ENCODE data around the gene TMC8. TPM values are rescaled to one million over a fixed set of nuclear protein-coding genes. Genes with fewer than 3 reads are reported as not detected.

The TMC8 gene
- total RNA-seq, 2 donors from 2014 or later, result 5.3 to 5.4 TPM

GRCh38 chr17:78180508-78180907 is 49.9 kb downstream of the TMC8 start:
- no peak overlapping the region for H3K9ac ChIP-seq (ENCODE audit: low read depth in 2 of 2, low read length in 2 of 2)
- H3K36me3 ChIP-seq, result no peaks in the 10 kb centered on the region
- H3K27me3 ChIP-seq, result no peaks in the 10 kb centered on the region
- no peak overlapping the region for H3K27ac ChIP-seq
- intact Hi-C loops (cut with DNase I), result no loop called here
- peaks cover 18% of the 10 kb centered on the region for H3K4me1 ChIP-seq
- no peak for DNase-seq
- H3K4me3 ChIP-seq, result no peak overlapping the region
- no peaks in the 10 kb centered on the region for H3K9me3 ChIP-seq
- TF ChIP-seq CTCF (IDR thresholded peaks at IDR 0.05), result no peak

- no peak overlapping the region for H3K9ac ChIP-seq (ENCODE audit: low read depth in 2 of 2, low read length in 2 of 2)
- H3K4me3 ChIP-seq, result no peak overlapping the region
- H3K9me3 ChIP-seq, result no peaks in the 10 kb centered on the region
- no peak for TF ChIP-seq CTCF (IDR thresholded peaks at IDR 0.05)
- no peaks in the 10 kb centered on the region for H3K36me3 ChIP-seq
- intact Hi-C loops (cut with DNase I), result no loop called here
- no peak overlapping the region for H3K27ac ChIP-seq
- peaks cover 2% of the 10 kb centered on the region for H3K4me1 ChIP-seq
- no peaks in the 10 kb centered on the region for H3K27me3 ChIP-seq
- no peak for DNase-seq
Observed at GRCh38 chr17:78182504-78182903, 51.9 kb downstream of the TMC8 start.

- Histone ChIP-seq H3K4me1 (peaks cover 4% of the 10 kb centered on the region), H3K36me3 (no peaks in the 10 kb centered on the region), H3K27me3 (no peaks in the 10 kb centered on the region), H3K4me3 (no peak overlapping the region), H3K9ac (ENCODE audit: low read depth in 2 of 2, low read length in 2 of 2) (peak overlapping the region in 1 of 2 donors; percentile 19), H3K27ac (peak overlapping the region; percentile 6), H3K9me3 (no peaks in the 10 kb centered on the region)
- TF ChIP-seq CTCF (IDR thresholded peaks at IDR 0.05), result no peak
- no peak for DNase-seq
- intact Hi-C loops (cut with DNase I), result no loop called here
Observed at GRCh38 chr17:78183916-78184315, 53.3 kb downstream of the TMC8 start.

GRCh38 chr17:78184351-78184750 is 53.8 kb downstream of the TMC8 start:
- no peak for TF ChIP-seq CTCF (IDR thresholded peaks at IDR 0.05)
- Histone ChIP-seq H3K9me3 (no peaks in the 10 kb centered on the region), H3K4me3 (no peak overlapping the region), H3K9ac (ENCODE audit: low read depth in 2 of 2, low read length in 2 of 2) (peak overlapping the region in 1 of 2 donors; percentile 19), H3K36me3 (no peaks in the 10 kb centered on the region), H3K27me3 (no peaks in the 10 kb centered on the region), H3K27ac (peak overlapping the region; percentile 6), H3K4me1 (peaks cover 4% of the 10 kb centered on the region)
- intact Hi-C loops (cut with DNase I), result no loop called here
- DNase-seq, result no peak

GRCh38 chr17:78184868-78185267 is 54.3 kb downstream of the TMC8 start:
- peaks cover 4% of the 10 kb centered on the region for H3K4me1 ChIP-seq
- TF ChIP-seq CTCF (IDR thresholded peaks at IDR 0.05), result no peak
- H3K4me3 ChIP-seq, result no peak overlapping the region
- no peak overlapping the region for H3K9ac ChIP-seq (ENCODE audit: low read depth in 2 of 2, low read length in 2 of 2)
- H3K36me3 ChIP-seq, result no peaks in the 10 kb centered on the region
- H3K9me3 ChIP-seq, result no peaks in the 10 kb centered on the region
- DNase-seq, result no peak
- H3K27me3 ChIP-seq, result no peaks in the 10 kb centered on the region
- intact Hi-C loops (cut with DNase I), result no loop called here
- no peak overlapping the region for H3K27ac ChIP-seq
